Measurements from ENCODE around the gene TMEM202.
"Not testable (repeated sequence)": the region's sequence is repeated elsewhere in the genome, so short reads cannot be mapped to it uniquely, and the experiment has no call there.

Gene TMEM202

DNA sequence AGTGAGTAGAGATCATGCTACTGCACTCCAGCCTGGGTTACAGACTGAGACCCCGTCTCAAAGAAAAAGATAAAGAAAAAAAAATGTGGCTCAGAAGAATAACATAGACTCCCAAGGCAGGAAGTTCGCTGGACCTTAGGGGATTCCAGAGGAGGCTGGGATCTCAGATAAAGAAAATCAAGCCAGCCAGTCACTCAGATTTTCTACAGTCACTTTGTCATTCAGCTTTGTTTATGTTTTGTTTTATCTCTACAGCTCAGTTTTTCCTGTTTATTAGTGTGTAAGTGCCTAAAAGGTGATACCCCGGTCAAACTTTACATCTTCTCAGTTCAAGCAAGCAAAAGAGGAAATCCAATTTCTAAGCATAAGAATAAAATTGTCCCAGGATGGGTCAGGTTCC lies 6.3 kb downstream of the TMEM202 start:
- DNase-seq: no peak

DNA sequence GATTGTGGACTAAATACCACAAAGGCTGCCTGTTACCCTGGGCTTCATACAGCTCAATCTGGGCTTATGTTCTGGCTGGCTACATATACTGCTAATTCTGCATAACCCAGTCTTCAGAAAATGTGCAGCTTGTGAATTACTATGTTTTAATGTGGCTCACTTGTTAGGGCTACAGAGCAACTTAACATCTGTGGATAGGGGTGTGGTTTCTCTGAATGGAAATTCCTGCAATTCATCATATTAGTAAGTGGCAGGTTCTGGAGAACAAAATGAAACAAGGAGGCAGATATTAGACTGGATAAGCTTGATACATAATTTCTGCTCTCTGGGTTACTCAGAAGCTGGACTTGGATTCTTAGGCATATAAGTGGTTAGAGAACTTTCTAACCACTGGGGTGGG lies 6.7 kb downstream of the TMEM202 start:
- DNase-seq: no peak

DNA sequence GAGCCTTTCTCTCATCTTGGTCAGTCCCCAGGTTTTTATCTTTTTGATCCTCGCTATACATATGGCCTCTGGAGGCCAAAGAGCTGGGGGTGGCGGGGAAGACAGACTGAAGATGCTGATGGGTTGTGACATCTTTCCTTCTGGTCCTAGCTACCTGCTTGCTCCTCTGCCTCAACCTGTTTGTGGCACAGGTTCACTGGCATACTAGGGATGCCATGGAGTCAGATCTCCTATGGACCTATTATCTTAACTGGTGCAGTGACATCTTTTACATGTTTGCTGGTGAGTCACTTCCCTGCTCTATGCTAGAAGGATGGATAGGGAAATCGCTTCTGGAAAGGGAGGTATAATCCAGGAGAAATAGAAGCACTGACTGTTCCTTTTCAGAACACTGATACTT lies 8.8 kb downstream of the TMEM202 start:
- DNase-seq: no peak

DNA sequence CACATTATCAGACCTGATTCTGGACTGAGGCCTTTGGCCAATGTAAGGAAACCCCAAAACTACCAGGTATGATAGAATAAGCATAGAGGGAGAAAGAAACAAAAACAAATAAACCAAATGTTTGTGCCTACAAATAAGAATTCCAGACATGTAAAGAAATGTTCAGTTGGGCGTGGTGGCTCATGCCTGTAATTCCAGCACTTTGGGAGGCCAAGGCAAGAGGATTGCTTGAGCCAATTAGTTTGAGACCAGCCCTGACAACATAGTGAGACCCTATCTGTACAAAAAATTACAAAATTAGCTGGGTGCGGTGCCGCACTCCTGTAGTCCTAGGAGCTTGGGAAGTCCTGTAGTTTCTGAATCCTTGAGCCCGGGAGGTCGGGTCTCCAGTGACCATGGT lies 13.0 kb downstream of the TMEM202 start:
- DNase-seq: no peak

DNA sequence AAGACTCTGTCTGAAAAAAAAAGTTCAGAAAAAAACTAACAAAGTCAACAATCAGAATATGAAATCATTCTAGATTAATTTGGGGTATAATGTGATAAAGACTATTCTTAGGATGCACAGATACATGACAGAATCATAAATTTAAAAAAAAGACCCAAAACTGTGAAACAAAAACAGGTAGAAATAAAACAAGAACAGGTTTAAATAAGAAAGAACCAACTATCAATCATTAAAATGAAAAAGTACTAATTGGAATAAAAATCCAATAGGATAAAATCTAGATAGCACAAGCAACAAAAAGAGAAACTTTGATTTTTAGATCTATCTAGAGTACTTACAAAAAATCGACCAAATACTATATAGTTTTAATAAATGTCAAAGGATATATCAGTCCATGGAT lies 13.4 kb downstream of the TMEM202 start:
- no peak for DNase-seq

DNA sequence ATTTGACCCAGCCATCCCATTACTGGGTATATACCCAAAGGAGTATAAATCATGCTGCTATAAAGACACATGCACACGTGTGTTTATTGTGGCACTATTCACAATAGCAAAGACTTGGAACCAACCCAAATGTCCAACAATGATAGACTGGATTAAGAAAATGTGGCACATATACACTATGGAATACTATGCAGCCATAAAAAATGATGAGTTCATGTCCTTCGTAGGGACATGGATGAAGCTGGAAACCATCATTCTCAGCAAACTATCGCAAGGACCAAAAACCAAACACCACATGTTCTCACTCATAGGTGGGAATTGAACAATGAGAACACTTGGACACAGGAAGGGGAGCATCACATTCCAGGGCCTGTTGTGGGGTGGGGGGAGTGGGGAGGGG lies 15.2 kb downstream of the TMEM202 start:
- DNase-seq: not testable (repeated sequence)

DNA sequence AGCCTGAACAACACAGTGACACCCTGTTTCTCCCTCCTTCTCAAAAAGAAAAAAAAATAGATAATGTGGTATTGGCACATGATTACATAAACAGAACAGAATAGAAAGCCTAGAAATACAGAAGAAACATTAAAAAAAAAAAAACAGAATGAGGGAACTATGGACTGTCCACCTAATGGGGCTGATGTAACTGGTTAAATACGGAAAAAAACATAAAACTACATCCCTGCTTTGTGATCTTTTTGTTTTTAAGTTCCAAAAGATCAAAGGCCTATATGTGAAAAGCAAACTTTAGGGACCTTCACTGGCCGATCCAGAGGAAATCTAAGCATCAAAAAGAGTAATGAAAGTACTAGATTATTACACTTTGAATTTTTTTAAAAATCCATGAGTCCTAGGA lies 17.2 kb downstream of the TMEM202 start:
- no peak for DNase-seq

DNA sequence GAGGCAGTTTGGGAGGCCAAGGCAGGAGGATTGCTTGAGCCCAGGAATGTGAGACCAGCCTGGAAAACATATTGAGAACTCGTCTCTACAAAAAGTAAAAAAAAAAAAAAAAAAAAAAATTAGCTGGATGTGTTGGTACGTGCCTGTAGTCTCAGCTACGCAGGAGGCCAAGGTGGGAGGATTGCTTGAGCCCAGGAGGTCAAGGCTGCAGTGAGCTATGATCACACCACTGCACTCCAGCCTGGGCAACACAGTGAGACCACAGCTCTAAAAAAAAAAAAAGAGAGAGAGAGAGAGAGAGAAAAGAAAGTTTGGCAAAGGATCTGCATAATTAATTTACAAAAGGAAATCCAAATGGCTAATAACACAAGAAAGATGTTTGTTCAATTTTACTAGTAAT lies 21.7 kb downstream of the TMEM202 start:
- DNase-seq: not testable (repeated sequence)

DNA sequence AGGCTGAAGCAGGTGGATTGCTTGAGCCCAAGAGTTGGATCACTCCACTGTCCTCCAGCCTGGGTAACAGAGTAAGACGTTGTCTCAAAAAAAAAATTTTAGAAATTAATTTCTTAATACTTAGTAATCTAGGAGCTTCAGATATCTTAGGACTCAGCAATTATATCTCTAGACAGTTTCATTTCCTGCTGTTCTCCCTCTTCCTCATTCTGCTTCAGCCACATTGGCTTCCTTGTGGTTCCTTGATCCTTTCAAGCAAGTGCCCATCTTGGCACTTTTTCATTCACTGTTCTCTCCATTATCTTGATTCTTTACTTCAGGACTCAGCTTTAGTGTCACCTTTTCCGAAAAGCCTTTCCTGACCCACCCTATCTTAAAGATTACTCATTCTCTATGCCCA lies 22.5 kb downstream of the TMEM202 start:
- no peak for DNase-seq

DNA sequence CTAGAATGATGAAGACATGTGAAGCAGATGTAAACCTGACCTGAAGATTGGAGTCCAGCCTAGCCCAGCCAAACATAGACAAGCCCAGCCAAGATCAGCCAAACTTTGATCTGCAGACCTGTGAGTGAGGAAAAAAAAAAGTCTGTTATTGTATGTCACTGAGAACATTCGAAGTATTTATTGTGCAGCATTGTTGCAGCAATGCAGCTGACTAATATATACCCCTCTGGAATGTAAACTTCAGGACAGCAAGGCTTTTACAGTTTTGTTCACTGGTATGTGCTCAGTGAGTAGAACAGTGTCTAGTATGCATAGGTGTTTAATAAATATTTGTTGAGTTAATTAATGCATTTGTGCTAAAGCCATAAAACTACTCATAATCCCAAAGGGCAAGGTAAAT lies 23.4 kb downstream of the TMEM202 start:
- DNase-seq: no peak

DNA sequence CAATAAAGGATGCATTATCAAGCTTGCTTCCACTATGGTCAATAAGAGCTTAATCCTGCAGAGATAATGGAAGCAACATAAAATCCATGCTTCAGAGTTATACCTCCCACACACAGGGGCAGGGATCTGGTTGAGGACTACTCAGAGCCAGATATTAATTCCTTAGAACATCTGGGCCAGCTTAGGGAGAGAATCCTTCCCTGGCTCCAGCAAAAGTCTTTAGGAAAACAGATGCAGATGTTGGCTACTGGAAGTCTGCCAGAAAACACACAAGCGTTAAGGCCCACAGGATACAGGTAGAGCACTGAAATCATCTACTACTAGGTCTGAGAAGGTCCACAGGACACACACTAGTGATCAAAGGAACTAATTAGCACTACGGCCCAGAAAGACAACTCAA lies 25.2 kb downstream of the TMEM202 start:
- no peak for DNase-seq

DNA sequence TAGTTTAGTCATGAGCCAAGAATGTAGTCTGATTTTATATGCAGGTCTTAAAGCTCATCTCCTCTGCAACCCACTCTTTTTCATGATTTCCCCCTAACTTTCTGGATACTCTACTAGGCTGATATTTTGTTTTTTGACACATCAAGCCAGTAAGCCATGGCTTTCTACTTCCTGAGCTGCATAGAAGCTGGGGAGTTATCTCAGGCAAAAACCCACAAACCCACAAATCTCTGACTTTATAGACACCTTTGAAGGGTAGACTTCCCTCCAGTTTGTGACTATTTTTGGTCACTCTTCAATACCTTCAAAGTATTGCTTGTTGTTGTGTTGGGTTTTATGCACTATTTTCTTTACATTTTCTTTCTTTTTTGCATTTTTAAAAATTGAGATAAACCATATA lies 28.6 kb downstream of the TMEM202 start:
- no peak for DNase-seq

DNA sequence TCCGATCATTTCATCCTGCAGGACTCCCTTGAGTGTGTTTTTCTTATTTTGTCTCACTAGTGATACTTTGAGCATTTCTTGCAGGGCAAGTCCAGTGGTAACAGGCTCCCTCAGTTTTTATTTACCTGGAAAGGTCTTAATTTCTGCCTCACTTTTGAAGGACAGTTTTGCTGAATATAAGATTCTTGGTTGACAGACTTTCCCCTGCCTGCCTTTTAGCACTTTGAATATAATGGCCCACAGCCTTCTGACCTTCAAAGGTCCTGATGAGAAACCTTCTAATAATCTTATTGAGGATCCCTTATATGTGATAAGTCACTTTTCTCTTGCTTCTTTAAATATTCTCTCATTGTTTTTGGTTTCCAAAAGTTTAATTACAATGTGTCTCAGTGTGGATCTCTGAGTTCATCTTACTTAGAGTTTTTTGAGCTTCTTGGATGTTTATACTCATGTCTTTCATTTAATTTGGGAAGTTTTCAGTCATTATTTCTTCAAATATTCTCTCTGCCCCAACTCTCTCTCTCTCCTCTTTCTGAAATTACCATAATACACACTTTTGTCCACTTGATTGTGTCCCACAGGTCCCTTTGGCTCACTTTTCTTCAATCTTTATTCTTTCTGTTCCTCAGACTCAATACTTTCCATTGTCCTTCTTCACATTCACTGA lies 39.7 kb downstream of the TMEM202 start:
- no peak for DNase-seq

DNA sequence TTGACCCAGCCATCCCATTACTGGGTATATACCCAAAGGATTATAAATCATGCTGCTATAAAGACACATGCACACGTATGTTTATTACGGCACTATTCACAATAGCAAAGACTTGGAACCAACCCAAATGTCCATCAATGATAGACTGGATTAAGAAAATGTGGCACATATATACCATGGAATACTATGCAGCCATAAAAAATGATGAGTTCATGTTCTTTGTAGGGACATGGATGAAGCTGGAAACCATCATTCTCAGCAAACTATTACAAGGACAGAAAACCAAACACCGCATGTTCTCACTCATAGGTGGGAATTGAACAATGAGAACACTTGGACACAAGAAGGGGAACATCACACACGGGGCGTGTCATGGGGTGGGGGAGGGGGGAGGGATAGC lies 44.7 kb downstream of the TMEM202 start:
- DNase-seq: not testable (repeated sequence)

DNA sequence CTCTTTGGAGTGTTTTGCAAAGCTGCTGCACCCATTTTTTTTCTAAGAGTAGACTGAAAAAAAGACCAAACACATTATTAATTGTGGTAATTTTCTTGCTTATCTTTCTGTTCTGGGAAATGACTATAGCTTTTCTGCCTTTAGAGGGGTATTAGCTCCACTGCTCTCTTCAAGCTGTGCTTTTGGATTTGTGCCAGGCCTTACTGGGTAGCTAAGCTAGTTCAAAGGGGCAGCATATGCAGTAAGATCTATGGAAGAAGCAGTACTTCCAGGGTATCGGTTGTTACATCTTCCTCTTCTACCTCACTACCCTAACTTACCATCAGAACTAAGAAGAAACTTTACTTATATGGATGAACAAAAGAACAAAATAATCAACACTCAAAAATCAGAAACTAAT lies 47.3 kb downstream of the TMEM202 start:
- DNase-seq: no peak

DNA sequence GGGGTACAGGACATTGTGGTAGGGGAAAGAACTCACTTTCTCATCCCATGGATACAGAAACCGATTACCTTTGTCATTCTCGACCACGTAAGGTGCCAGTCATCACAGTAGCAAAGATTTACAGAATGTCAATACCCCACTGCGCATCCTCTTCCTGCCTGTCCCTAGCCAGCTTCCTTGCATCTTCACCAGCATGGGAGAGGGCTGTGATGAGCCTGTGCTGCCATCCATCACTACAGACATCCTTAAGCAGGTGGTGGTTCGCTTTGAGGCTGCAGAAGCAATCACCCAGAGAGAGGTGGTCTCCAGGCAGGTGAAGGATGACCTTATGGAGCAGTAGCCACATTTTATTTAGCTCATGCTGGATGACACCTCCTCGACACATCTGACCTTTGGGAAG lies 52.7 kb downstream of the TMEM202 start:
- no peak for DNase-seq

DNA sequence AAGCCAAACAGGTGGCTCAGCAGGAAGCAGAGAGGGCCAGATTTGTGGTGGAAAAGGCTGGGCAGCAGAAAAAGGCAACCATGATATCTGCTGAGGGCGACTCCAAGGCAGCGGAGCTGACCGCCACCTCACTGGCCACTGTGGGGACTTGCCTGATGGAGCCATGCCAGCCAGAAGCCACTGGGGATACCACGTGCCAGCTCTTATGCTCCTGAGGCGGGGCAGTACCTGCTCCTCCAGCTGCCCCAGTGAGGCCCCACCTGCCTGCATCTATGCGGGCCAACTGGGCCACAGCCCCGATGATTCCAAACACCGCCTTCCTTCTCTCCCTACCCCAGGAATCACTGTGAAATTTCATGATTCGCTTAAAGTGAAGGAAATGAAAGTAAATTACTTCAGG lies 53.1 kb downstream of the TMEM202 start:
- no peak for DNase-seq

DNA sequence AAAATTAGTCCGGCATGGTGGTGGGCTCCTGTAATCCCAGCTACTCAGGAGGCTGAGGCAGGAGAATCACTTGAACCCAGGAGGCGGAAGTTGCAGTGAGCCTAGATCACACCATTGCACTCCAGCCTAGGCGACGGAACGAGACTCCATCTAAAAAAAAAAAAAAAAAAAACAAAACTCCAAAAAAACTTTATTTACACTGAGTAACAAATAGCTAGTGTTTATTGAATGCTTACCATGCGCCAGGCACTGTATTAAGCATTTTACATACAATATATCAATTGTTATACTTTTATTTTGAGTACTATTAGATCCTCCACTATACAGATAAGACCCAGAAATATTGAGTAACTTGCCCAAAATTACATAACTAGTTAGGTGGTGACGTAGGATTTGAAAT lies 58.6 kb downstream of the TMEM202 start:
- DNase-seq: no peak

Data from activated CD4-positive, alpha-beta T cell treated with anti-CD3 and anti-CD28 coated beads, Interleukin-2, Interleukin-6, amounts not matched to agents 100 ng/mL and 50 ng/mL, durations not matched to agents 16 hours and 8 hours (primary cell).